Measurements from ENCODE around the gene SCN10A.

Gene SCN10A

GRCh38 chr3:38773528-38773927 lies 42.5 kb downstream of the SCN10A start:
- no peak for DNase-seq (ENCODE audit: low spot score)

DNA sequence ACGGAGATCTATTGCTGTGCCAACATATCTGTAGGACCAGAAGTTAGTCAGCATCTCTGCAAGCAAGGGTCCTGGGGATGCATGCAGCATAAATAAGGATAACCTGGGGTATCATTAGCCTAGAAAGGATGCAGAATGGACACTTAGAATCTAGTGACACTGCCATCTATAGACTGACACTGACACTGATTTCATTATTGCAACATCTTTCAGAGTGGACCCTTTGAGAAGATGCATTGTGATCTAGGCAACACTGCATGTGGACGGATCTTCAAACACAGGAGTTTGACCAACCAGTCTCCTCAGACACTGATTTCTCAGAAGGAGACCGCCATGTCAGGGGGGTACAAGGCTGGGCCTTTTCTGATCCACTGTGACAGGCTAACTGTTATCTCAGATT lies 52.4 kb downstream of the SCN10A start:
- no peak for DNase-seq (ENCODE audit: low spot score)

DNA sequence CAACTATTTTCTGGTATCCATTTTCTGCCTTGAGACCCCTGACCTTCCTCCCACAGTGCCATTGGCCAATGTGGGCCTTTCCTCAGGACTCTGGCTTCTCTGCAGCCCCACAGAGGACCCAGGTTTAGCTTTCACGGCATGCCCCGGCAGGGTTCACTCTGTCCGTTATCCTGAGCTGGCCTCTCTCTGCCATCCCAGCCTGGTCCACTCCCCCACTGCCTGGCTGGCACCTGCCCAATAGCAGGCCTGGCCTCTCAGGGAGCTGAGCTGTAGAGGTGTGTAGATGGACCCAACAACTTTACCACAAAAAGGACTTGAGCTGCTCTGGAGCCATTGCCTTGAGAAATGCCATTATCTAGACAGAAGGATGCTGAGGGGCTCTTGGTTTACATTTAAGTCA lies 57.5 kb downstream of the SCN10A start:
- no peak for DNase-seq (ENCODE audit: low spot score)

- no peak for DNase-seq (ENCODE audit: low spot score)
These were observed 58.3 kb downstream of the SCN10A start for GRCh38 chr3:38757721-38758120.

DNA sequence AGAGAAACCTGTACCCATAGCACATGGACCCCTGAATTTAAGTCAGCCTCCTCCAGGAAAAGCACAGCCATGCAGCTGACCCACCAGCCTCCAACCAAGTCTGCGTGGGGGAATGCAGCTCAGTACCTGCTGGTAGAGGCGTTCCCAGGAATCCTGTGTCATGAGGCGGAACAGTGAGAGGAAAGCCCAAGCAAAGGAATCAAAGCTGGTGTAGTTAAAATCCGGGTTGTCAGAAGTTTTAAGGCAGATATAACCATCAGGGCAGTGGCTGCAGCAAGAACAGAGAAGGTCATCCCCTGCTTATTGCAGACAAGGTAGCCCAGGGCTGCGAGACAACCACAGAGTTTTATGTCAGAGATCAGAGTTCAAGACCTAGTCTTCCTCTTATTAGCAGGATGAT lies 59.1 kb downstream of the SCN10A start:
- DNase-seq (ENCODE audit: low spot score): no peak

DNA sequence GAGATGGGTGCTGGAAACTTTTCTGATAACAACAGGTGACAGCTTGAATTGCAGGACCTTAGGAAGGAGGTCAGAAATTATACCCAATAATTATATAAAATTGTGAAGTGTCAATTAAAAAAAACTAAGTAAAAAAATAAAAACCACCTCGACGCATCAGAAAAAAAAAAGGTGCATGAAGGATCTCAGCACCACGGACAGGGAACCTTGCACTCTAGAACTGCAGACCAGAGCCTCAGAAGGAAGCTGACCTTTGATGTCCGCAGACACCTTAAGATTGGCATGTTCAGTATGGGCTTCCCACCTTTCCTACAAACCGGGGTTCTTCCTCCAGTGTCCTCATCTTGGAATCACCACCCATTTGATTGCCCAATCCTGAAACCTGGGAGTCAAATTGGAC lies 60.9 kb downstream of the SCN10A start:
- no peak for DNase-seq (ENCODE audit: low spot score)

GRCh38 chr3:38746641-38747040 lies 69.4 kb downstream of the SCN10A start:
- no peak for DNase-seq (ENCODE audit: low spot score)

DNA sequence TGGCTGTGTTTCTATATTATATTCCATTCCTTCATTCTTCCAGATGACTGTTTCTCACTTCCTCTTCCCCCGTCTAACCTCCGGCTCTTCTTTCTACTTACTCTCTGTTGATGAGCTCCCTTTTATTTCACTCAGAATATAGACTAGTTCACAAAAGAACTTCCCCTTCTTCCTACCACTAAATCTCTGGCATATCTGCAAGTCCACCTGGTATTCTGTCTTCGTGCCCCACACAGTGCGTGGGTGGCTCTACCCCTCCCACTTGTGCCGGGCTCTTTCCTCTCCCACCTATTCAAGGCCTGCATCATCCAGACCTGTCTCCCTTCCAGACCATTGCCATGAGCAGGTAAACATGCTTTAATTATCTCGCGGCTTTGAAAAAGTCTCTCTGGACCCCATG lies 73.0 kb downstream of the SCN10A start:
- DNase-seq (ENCODE audit: low spot score): no peak

GRCh38 chr3:38742550-38742949 lies 73.5 kb downstream of the SCN10A start:
- DNase-seq (ENCODE audit: low spot score): no peak

DNA sequence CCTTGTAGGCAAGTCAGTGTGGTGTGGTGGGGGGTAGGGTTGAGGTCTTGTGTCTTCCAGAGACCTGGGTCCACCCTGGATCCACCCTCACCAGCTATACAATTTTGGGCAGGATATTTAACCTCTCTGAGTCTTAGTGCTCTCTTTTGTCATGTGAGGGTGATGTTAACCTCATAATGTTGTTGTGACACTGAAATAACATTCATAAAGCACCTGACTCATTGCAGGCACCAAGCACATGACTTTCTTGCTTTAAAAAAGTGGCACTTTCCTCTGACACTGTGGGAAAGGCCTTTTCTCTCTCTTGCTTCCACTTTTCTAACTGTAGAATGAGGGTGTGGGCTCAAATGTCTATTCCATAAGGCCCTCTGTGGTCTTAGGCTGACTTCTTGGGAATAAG lies 75.5 kb downstream of the SCN10A start:
- no peak for DNase-seq (ENCODE audit: low spot score)

DNA sequence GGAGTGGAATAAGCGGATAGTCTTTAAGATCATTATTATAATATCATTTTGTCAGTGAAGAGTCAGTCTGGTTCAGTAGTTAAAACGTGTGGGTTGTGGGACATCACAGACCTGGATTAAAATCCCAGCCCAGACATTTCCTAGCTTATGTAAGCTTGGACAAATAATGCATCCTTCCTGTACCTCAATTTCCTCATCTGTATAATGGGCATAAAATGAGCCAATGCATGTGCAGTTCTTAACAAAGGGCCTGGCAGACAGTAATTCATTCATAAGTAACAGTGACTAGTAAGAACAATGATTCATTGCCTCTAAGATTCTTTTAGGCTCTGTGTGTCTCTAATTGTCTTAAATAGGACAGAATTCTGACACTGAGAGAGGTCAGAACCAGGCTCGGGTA lies 76.1 kb downstream of the SCN10A start:
- no peak for DNase-seq (ENCODE audit: low spot score)

DNA sequence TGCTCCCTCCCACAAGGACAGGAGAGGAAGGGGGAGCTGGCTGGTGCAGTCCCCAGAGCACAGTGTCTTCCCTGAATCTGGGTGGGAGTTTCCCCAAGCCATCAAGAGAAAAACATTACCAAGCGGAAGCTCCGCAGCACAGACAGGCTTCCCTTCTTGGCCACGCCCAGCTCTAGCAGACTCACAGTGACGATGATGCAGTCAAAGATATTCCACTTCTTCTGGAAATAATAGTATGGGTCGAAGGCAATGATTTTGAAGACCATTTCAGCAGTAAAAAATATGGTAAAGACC lies 76.7 kb downstream of the SCN10A start:
- DNase-seq (ENCODE audit: low spot score): no peak

- DNase-seq (ENCODE audit: low spot score): no peak
These were observed 77.2 kb downstream of the SCN10A start for GRCh38 chr3:38738630-38739395.

- no peak for DNase-seq (ENCODE audit: low spot score)
These were observed 84.5 kb downstream of the SCN10A start for GRCh38 chr3:38731522-38731921.

DNA sequence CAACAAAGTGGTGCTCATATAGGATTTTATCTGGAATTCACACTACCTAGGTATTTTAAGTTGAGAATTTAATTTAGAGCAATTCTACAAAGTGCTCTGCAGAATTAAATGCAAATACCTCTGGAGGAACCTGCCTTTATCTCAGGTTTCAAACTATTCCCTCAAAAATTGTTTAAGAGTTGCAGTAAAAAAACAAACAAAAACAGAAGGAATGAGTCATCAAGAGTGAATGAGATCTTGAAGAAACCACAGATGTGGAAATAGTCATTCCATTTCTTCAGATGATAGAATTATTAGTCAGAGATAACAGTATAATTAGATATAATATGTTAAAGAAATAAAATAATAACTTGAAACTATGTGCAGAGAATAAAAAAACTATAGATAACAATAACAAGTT lies 85.7 kb downstream of the SCN10A start:
- no peak for DNase-seq (ENCODE audit: low spot score)

DNA sequence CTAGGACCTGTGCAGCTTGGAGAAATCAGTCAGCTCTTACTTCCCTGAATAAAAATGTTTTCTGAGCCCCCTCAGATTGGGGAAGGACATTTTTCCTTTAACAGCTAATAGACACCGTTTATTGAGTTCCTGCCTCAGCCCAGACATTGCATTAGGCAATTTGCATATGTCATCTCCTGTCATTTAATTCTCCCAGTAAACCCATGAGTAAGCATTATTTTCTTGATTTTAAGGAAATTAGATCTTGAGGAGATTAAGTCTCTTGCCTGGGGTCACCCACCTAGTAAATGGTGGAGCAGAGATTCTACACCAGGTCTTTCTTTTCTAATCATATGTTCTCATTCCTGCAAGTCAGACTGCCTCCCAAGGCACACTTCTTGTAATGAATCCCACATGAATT lies 88.0 kb downstream of the SCN10A start:
- no peak for DNase-seq (ENCODE audit: low spot score)

DNA sequence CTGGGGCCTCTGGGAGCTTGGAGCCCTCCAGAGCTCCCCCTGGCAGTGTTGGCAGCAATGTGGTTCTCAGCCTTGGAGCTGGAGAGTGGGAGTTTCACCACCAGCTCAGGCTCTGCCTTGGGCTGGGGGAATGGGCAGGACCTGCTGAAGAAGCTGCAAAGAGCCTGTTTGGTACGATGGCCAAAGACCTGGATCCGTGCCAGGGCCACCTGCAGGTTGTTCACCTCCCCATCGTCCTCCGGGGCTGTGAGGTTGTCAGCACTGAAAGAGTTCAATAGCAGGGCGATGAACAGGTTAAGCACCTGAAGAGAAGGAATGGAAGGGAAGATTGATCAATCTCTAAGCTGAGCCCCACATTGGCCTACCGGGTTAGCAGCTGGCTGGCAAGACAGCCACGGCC lies 89.3 kb downstream of the SCN10A start:
- no peak for DNase-seq (ENCODE audit: low spot score)

DNA sequence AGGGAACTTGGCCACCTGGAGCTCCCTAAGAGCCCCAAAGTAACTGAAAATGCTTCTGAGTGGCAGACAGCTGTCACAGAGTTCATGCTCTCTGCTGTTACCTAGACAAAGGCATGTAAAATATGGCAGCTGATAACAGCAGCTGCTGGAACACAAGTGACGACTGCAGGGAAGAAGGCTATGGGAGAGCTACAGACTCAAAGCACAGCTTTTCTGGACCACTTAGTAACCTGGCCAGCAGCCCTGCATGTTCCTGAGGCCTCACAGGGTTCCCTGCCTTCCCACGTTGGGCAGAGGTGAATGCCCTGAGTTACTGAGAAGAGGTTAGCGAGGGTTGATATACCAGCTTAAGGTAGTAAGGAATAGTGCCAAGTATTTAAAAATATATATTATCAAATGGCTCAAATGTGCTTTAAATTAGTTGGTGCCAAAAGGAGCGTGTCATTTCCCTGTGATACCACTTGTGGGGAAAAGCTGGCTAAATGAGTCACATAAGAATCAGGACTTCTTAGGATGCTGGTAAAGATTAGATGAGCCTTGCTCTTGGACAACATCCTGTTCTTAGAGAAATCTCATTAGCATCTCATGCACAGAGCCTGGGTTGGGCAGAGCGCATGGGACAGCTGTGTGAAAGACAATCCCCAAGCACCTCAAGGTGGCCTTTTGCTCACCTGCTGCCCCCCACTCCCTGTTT lies 90.1 kb downstream of the SCN10A start:
- no peak for DNase-seq (ENCODE audit: low spot score)

- DNase-seq (ENCODE audit: low spot score): no peak
These were observed 91.7 kb downstream of the SCN10A start for GRCh38 chr3:38724392-38724736.

DNA sequence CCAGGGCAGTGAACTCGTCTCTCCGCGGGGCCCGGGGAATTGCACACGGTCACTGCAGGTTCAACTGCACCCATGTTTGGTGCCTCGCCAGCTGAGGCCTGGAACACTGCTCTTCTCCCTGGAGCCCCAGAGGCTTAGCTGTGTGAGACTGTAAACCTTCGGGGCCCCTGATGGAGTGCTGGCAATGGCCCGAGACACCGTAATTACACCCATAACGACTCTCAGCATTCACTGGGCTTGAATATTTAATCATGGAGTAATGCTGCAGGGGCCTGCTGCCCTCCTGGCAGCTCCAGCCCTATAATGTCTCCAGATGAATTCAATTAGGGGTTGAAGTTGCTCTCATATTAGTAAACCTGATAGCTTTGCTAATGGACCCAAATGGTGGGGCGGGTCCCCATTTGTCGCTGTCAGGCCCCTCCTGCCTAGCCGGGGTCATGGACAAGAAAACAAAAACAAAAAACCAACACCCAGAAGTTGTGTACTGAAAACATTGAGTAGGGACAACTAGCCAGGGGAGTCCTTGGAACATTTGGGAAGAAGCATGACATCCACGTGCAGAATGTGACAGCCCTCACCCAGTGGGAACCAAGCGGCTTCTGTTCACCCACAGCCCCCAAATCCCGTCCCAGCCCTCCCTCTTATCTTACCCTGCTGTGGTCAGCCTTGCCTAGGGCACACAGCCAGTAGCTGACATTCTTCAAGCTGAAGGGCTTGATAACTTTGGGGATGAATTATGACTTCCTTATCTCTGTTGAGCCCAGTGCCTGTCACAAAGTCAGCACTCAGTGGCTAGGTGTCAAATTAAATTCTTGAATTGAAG lies 92.2 kb downstream of the SCN10A start:
- no peak for DNase-seq (ENCODE audit: low spot score)

DNA sequence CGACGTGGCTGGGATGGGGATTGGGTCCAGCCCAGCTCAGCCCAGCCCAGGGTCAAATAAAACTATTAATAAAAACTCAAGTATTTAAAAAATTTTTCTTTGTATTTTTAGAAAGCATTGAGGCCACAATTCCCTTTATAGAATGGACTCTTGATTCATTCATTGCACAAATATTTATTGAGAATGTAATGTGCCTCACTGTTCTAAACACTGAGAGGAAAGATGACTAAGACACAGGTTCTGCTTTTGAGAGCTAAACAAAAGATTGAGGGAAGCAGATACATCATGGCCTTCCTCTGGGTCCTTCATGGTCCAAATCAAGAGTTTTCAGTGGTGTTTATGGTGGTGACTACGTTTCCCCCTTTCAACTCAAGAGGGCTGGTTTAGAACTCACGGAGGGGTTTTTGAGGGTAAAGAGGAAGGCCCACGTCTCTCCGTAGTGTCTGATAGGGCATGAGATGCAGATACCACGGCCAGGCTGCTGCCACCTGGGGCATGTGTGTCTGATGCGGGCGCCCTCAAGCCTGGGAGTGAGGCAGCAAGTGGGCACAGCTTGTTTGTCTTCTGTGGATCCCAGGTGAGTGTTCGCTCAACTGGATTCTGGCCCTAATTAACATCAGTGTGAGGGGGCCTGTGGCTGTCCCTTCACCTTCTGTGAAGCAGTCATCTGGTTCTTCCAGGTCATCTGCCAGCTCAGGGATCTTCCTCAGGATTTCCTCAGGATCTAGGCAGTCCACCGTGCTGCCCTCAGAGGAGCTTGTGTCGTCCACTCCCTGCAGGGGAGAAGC lies 93.0 kb downstream of the SCN10A start:
- DNase-seq (ENCODE audit: low spot score): no peak

- DNase-seq (ENCODE audit: low spot score): no peak
These were observed 94.7 kb downstream of the SCN10A start for GRCh38 chr3:38721207-38721772.

Measured in pons (tissue), 1 donor.